GM12865 (cell line): ENCODE results near the gene ANKRD6.

Experiments used
- DNase-seq: peaks from one replicate; pipeline ENCODE4 v3.0.0; 2010; ENCODE audit warnings: low read depth
- H3K4me3 ChIP-seq: 2 replicates; pipeline ENCODE4 v1.5.1; 2011; ENCODE audit warnings: mild to moderate bottlenecking, low read depth, low read length, control low read depth
- TF ChIP-seq, protein P1 (sequence below): IDR thresholded peaks from 2 replicates; pipeline ENCODE4 v1.5.1; 2011; ENCODE audit warnings: low read length, control low read depth, low read depth, inconsistent platforms; ENCODE audit not compliant: insufficient read depth; ENCODE audit errors: missing control alignments

Gene ANKRD6

DNA sequence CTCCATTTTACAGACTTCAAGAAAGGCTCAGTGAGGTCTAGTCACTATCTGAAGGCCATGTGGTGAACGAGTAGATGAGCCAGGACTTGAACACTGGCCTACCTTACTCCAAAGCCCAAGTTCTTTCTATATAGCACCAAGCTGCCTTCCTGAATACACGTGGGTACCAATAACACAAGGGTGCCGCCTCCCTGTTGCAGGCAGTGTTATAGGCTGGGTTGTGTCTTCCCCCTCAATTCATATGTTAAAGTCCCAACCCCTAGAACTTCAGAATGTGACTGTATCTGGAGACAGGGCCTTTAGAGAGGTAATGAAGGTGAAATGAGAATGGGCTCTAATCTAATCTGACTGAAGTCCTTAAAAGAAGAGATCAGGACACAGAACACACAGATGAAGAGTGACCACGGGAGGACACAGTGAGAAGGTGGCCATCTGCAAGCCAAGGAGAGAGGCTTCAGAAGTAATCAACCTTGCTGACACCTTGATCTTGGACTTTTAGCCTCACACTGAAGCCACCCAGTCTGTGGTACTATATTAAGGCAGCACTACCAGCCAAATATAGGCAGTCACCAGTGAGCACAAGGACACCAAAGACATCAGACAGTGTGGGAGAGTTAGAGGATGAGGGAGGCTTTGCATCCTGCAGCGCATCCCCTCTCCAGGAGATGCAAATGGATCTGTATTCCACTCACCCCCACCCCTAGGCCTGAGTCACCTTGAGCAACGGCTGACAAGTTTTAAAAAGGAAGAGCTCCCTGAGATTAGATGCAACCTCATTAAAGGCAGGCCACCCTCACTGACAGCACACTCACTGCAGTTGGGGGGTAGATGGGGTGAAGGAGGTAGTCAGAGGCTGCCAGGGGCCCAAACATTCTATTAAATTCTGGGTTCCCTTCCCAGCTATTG is 246.5 kb downstream of the ANKRD6 start:
- no peak for DNase-seq
- TF ChIP-seq, protein P1, sequence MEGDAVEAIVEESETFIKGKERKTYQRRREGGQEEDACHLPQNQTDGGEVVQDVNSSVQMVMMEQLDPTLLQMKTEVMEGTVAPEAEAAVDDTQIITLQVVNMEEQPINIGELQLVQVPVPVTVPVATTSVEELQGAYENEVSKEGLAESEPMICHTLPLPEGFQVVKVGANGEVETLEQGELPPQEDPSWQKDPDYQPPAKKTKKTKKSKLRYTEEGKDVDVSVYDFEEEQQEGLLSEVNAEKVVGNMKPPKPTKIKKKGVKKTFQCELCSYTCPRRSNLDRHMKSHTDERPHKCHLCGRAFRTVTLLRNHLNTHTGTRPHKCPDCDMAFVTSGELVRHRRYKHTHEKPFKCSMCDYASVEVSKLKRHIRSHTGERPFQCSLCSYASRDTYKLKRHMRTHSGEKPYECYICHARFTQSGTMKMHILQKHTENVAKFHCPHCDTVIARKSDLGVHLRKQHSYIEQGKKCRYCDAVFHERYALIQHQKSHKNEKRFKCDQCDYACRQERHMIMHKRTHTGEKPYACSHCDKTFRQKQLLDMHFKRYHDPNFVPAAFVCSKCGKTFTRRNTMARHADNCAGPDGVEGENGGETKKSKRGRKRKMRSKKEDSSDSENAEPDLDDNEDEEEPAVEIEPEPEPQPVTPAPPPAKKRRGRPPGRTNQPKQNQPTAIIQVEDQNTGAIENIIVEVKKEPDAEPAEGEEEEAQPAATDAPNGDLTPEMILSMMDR, result no peak
- no peak overlapping the region for H3K4me3 ChIP-seq

DNA sequence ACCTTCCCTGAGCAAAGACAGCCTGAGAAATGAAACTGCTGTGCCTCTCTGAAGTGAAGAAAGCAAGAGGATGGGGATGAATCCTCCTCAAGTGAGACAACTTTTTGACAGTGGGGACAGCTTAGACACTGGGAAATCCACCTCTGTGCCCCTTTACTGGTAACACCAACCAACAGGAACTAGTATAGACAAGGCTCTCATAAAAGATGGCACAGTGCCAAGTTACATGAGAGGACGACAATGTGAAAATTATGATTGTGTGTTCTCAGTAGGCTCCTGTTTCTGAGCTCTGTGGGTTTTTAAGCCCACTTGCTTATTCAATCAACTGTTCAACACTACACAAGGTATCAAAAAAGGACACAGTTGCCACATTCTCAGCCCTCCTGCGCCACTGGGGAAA is 247.2 kb downstream of the ANKRD6 start:
- TF ChIP-seq, protein P1, result no peak
- H3K4me3 ChIP-seq, result no peak overlapping the region
- no peak for DNase-seq

DNA sequence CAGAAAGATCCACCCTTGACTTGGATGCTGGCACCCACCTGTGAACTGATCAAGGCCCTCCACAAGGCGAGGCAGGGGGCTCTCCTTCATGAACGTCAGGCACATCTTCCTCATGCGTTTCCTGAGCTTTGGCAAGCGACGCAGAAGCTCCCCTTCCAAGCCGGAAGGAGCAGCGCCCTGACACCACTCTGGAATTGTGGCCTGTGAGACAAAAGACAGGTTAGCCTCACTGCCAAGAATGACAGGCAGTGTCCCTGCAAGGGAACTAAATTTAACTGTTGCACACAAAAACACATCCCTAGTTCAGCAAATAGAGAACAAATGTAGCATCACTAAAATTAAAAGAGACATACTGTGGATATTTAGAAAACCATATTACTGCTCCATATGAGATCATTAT is 247.6 kb downstream of the ANKRD6 start:
- H3K4me3 ChIP-seq, result no peak overlapping the region
- TF ChIP-seq, protein P1, result no peak
- no peak for DNase-seq

DNA sequence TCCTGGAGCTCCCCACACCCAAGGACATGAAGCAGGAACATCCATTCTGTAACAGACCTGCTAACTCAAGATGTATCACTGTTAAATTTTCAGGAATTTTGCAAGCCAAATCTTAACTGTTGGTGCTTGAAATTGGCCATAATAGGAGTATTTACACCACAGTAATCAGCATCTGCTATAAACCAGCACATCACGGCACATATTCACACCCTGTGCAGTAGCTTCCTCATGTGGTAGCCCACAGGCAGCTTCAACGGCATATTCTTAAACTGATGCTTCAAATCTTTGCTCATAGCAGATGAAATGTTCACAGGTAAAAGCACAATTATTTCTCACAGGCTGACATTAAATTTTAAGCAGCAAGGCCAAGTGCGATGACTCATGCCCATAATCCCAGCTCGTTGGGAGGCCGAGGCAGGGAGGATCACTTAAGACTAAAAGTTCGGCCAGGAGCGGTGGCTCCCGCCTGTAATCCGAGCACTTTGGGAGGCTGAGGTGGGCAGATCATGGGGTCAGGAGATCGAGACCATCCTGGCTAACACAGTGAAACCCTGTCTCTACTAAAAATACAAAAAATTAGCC is 249.1 kb downstream of the ANKRD6 start:
- H3K4me3 ChIP-seq, result no peak overlapping the region
- TF ChIP-seq, protein P1, result no peak
- DNase-seq, result no peak

DNA sequence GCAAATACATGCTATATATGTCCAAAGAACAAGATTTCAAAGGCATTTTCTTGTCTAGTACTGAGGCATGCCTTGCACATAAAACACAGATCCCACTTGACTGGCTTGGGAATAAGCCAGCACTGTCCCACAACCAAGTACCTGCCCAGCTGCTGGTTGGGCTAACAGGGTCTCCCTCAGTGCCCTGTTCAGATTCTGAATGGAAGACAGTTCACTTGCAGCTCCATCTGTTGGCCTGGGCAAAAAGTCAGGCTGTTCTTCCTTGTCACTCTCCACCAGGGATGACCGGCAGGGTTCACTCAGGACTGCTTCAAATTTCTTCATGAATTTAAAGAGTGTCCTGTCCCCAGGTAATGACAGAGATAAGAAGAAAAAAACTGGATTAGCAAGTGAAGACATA is 250.0 kb downstream of the ANKRD6 start:
- TF ChIP-seq, protein P1, result no peak
- no peak for DNase-seq
- no peak overlapping the region for H3K4me3 ChIP-seq
